Astrocyte (in vitro differentiated cells and primary cell): Measurements from ENCODE around the gene MCAT.

Experiments used
- EZH2 ChIP-seq: IDR thresholded peaks from 2 replicates; pipeline ENCODE4 v1.6.1; 2012; ENCODE audit warnings: mild to moderate bottlenecking, low read length, inconsistent platforms; ENCODE audit not compliant: insufficient read depth
- TF ChIP-seq, protein P1 (sequence below): IDR thresholded peaks from 2 replicates; pipeline ENCODE4 v1.5.1; 2011; ENCODE audit warnings: low read depth, mild to moderate bottlenecking, inconsistent platforms, low read length, moderate library complexity; ENCODE audit not compliant: insufficient read depth

DNA sequence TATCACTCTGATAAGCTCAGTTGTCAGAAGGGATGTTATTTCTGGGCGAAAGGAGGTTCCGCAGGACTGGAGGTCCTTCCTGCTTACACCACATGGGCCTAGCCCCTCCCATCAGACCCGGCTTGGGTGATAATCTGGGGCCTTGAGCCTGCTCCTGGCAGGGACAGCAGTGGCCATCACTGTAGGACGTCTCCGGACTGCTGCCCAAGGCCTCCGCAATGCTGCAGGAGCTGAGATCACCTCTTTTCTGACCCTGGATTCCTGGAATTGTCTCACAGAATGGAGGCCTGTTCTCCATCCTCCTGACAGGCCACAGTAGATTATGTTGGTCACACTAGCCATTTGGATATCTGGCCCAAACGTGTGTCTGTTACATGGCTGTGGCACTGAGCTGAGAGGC is 41.9 kb downstream of the MCAT start:
- TF ChIP-seq, protein P1, sequence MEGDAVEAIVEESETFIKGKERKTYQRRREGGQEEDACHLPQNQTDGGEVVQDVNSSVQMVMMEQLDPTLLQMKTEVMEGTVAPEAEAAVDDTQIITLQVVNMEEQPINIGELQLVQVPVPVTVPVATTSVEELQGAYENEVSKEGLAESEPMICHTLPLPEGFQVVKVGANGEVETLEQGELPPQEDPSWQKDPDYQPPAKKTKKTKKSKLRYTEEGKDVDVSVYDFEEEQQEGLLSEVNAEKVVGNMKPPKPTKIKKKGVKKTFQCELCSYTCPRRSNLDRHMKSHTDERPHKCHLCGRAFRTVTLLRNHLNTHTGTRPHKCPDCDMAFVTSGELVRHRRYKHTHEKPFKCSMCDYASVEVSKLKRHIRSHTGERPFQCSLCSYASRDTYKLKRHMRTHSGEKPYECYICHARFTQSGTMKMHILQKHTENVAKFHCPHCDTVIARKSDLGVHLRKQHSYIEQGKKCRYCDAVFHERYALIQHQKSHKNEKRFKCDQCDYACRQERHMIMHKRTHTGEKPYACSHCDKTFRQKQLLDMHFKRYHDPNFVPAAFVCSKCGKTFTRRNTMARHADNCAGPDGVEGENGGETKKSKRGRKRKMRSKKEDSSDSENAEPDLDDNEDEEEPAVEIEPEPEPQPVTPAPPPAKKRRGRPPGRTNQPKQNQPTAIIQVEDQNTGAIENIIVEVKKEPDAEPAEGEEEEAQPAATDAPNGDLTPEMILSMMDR, result no peak
- no peak for TF ChIP-seq EZH2
